Ascending aorta (tissue), 2 donors: ENCODE measurements around the gene C19orf81. TPM values are rescaled to one million over a fixed set of nuclear protein-coding genes. Genes with fewer than 3 reads are reported as not detected.

Source experiments
- DNase-seq, 2 donors: peaks; one replicate each; pipeline ENCODE4 v3.0.0-alpha.2; 2019; ENCODE audit warnings: low spot score in 2 of 2
- H3K27ac ChIP-seq, 2 donors: fragments of 200-600 bp; sonication (generic); one replicate each; pipeline ENCODE4 v1.5.1; 2016 to 2017; ENCODE audit warnings: mild to moderate bottlenecking in 1 of 2
- H3K27me3 ChIP-seq: fragments of 200-600 bp; sonication (generic); one replicate; pipeline ENCODE4 v1.5.1; 2017
- H3K36me3 ChIP-seq, 2 donors: fragments of 200-600 bp; sonication (generic); one replicate each; pipeline ENCODE4 v1.5.1; 2016
- H3K4me1 ChIP-seq, 2 donors: fragments of 200-600 bp; sonication (generic); one replicate each; pipeline ENCODE4 v1.5.1; 2016 to 2017; ENCODE audit warnings: mild to moderate bottlenecking in 1 of 2
- H3K4me3 ChIP-seq, 2 donors: fragments of 200-600 bp; sonication (generic); one replicate each; pipeline ENCODE4 v1.5.1; 2016 to 2017; ENCODE audit warnings: mild to moderate bottlenecking in 1 of 2
- H3K9me3 ChIP-seq, 2 donors: fragments of 200-600 bp; sonication (generic); one replicate each; pipeline ENCODE4 v1.5.1; 2016
- intact Hi-C: fragments of 100-400 bp; cut with DNase I; formaldehyde crosslinking; loops from one replicate; pipeline ENCODE4 v1.15.1; 2023
- total RNA-seq: library from RNA; depleted of rRNA; stranded (reverse); fragments of >200 nt; gene quantifications from one replicate; pipeline ENCODE4 v1.1.0, GENCODE V29; 2016
- TF ChIP-seq, protein P1 (sequence below), 3 experiments: fragments of 200-600 bp in 2 of 3; fragments of 450-650 bp in 1 of 3; sonication (generic) in 2 of 3; IDR thresholded peaks; one replicate each; pipeline ENCODE4 v1.5.1; 2016 to 2019; ENCODE audit warnings: antibody characterized with exemption in 3 of 3, mild to moderate bottlenecking in 1 of 3, moderate library complexity in 1 of 3

C19orf81 gene
- total RNA-seq, 1 donor from 2014 or later, result not detected

DNA sequence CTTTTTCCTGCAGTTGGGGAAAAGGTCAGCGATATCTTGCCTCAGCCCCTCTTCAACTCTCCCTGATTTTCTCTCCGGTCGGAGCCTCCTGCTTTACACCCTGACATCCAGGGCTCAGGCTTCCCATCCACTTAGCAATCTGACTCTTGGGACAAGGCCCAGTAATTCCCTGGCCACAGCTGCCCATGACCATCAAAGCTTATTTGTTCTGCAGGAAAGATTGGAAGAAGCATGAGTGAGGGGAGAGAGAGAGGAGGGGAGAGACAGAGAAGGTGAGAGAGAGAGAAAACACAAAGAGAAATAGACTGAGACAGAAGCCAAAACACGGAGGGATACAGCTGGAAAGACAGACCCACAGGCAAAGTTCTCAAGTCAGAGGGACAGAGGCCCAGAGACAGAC lies 23.2 kb upstream of the C19orf81 start:
- Histone ChIP-seq H3K27ac (no peak overlapping the region), H3K4me3 (no peak overlapping the region), H3K9me3 (no peaks in the 10 kb centered on the region), H3K36me3 (no peaks in the 10 kb centered on the region), H3K4me1 (no peaks in the 10 kb centered on the region), H3K27me3 (no peaks in the 10 kb centered on the region)
- DNase-seq, result no peak
- intact Hi-C loops, result no loop called here
- TF ChIP-seq, protein P1, sequence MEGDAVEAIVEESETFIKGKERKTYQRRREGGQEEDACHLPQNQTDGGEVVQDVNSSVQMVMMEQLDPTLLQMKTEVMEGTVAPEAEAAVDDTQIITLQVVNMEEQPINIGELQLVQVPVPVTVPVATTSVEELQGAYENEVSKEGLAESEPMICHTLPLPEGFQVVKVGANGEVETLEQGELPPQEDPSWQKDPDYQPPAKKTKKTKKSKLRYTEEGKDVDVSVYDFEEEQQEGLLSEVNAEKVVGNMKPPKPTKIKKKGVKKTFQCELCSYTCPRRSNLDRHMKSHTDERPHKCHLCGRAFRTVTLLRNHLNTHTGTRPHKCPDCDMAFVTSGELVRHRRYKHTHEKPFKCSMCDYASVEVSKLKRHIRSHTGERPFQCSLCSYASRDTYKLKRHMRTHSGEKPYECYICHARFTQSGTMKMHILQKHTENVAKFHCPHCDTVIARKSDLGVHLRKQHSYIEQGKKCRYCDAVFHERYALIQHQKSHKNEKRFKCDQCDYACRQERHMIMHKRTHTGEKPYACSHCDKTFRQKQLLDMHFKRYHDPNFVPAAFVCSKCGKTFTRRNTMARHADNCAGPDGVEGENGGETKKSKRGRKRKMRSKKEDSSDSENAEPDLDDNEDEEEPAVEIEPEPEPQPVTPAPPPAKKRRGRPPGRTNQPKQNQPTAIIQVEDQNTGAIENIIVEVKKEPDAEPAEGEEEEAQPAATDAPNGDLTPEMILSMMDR (IDR thresholded peaks at IDR 0.05), result no peak

DNA sequence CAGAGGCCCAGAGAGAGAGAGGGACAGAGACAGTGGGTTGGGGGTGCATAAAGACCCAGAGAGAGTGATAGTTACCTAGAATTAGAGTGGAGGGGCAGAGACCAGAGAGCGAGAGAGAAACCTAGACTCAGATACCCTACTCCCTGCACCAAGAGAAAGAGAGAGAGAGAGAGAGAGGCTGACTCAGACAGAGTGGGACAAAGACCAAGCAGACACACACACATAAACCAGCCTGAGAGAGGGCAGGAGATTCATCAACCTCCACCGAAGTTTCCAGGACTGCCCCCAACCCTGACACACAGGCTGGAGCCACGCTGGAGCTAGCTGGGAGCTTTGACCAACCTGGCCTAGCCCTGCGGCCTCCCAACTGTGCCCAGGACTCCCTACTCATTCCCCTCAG lies 22.4 kb upstream of the C19orf81 start:
- Histone ChIP-seq H3K27me3 (no peaks in the 10 kb centered on the region), H3K4me3 (no peak overlapping the region), H3K36me3 (no peaks in the 10 kb centered on the region), H3K9me3 (no peaks in the 10 kb centered on the region), H3K27ac (no peak overlapping the region), H3K4me1 (no peaks in the 10 kb centered on the region)
- no peak for DNase-seq
- intact Hi-C loops, result no loop called here
- TF ChIP-seq, protein P1 (IDR thresholded peaks at IDR 0.05), result no peak

DNA sequence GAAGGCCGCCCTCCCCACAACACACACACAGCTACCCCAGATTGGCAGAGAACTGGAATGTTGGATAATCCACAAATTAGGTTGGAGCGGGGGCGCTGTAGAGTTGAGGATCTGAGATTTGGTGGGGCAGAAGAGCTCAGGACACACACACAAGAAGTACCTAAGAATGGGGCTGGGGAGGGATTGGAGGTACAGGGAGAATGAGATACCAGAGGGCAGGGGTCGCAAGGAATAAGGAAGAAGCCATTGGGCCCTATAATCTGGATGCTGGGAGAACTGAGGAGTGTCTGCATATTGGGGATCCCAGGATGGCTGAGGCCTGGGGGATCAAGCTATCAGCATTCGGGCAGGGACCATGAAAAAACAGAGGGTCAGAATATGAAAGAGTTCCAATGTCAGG lies 21.1 kb upstream of the C19orf81 start:
- DNase-seq, result no peak
- H3K9me3 ChIP-seq, result no peaks in the 10 kb centered on the region
- no peak overlapping the region for H3K27ac ChIP-seq
- H3K27me3 ChIP-seq, result no peaks in the 10 kb centered on the region
- TF ChIP-seq, protein P1 (IDR thresholded peaks at IDR 0.05), result no peak
- no peaks in the 10 kb centered on the region for H3K36me3 ChIP-seq
- H3K4me1 ChIP-seq, result no peaks in the 10 kb centered on the region
- intact Hi-C loops, result no loop called here
- no peak overlapping the region for H3K4me3 ChIP-seq

DNA sequence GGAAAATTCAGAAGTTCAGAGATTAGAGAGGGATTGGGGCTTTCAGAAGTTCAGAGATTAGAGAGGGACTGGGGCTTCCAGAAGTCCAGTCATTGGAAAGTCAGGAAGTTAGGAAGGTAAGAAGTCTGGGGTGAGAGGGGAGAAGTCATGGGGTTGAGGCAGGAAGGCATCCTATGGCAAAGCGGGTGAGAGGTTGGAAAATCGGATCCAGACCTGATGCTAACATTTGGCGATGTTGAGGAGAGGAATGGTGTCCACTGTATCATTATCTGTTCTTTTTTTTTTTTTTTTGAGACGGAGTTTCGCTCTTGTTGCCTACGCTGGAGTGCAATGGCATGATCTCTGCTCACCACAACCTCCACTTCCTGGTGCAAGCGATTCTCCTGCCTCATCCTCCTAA lies 20.7 kb upstream of the C19orf81 start:
- TF ChIP-seq, protein P1 (IDR thresholded peaks at IDR 0.05), result no peak
- DNase-seq, result no peak
- Histone ChIP-seq H3K36me3 (no peaks in the 10 kb centered on the region), H3K27ac (no peak overlapping the region), H3K9me3 (peaks cover 1 to 3% of the 10 kb centered on the region in 2 donors), H3K4me3 (no peak overlapping the region), H3K4me1 (no peaks in the 10 kb centered on the region), H3K27me3 (no peaks in the 10 kb centered on the region)
- intact Hi-C loops, result no loop called here

DNA sequence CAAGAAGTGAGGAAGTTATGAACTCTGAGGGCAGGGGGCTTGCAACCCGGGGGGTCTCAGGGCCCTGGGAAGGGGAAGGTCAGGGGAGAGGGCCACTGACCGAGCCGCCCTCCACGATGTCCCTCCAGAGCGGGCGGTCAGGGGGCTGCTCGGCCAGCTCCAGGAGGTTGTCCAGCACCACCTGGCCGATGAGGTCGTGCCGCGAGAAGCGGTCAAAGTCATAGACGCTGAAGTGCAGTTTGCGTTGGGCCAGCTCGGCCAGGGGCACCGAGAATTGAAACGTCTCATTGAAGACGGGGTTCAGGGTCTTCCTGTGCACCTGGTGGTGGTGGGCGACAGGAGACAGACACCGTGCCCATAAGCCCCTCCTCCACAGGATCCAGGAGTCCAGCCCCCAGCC lies 20.1 kb upstream of the C19orf81 start:
- no peak for DNase-seq
- H3K27ac ChIP-seq, result no peak overlapping the region
- no peaks in the 10 kb centered on the region for H3K4me1 ChIP-seq
- TF ChIP-seq, protein P1 (IDR thresholded peaks at IDR 0.05), result no peak
- H3K36me3 ChIP-seq, result no peaks in the 10 kb centered on the region
- peaks cover 8 to 10% of the 10 kb centered on the region in 2 donors for H3K9me3 ChIP-seq
- intact Hi-C loops, result no loop called here
- no peaks in the 10 kb centered on the region for H3K27me3 ChIP-seq
- H3K4me3 ChIP-seq, result no peak overlapping the region

DNA sequence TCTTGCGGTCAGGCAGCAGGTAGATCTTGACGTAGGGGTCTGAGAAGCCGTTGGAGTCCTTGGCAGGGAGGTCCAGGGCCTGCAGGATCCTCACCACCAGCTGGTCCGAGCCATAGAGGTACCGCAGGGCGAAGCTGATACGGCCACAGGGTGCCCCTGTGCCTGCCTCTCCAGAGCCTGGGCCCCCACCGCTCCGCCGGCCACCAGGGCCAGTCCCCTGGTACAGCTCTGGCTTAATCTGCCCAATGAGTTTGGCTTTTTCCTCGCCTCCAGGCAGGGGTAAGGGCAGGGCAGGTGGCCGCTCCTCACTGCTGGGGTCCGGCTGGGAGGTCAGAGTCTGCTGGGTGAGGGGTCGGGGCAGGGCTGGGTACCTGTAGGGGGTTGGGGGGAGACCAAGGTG lies 19.4 kb upstream of the C19orf81 start:
- TF ChIP-seq, protein P1 (IDR thresholded peaks at IDR 0.05), result no peak
- intact Hi-C loops, result no loop called here
- Histone ChIP-seq H3K4me3 (no peak overlapping the region), H3K4me1 (no peaks in the 10 kb centered on the region), H3K36me3 (no peaks in the 10 kb centered on the region), H3K27me3 (no peaks in the 10 kb centered on the region), H3K9me3 (peaks cover 10 to 11% of the 10 kb centered on the region in 2 donors), H3K27ac (no peak overlapping the region)
- no peak for DNase-seq
